Stimulated activated CD8-positive, alpha-beta memory T cell treated with anti-CD3 and anti-CD28 coated beads, Interleukin-12 subunit alpha, Interleukin-12 subunit beta, amount 100 ng/mL, for 4 hours (primary cell): ENCODE data around the gene SMIM10L1.

Experiments used
- DNase-seq: peaks from one replicate; pipeline ENCODE4 v3.0.0-alpha.2; 2020; ENCODE audit warnings: low read depth

Gene SMIM10L1

DNA sequence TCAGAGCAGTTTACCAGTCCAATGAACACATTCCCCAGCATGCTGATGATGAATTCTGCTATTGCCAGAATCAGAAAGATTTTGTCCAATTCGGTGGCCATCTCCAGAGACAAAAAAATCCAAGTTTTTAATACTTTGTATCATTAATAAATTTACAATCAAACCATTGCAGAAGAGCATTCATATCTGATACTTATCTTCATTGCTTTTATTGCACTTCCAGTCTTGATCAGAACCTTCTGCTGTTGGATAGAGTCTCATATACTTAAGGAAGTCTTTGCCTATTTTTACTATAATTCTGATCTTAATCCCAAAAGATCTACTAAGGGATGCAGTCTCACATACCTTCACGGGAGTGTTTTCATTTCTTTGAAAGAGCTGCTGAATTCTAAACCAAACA, 15.8 kb downstream of the SMIM10L1 start, which contains the start of gene TAS2R42:
Gene TAS2R42 (minus strand): TSS at position 101 of the 400 bp plus-strand sequence. CDS start 0 bp downstream, at position 101.
- DNase-seq: no peak

DNA sequence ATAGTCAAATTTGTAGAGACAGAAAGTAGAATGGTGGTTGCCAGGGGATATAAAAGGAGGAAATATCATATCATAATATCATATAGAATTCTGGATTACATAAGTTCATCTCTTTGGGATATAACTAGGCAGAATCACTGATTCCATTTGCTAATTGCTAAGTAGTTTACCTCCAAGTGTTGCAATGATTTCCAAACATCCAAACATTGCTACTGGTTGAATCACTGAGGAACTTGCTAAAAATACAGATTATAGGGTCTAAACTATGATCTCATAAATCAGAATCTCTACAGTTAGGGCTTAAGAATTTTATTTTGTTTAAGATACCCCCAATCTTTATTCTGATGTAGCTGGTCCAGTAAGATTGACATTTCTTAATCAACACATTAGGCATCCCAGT, 31.8 kb downstream of the SMIM10L1 start:
- DNase-seq: no peak

DNA sequence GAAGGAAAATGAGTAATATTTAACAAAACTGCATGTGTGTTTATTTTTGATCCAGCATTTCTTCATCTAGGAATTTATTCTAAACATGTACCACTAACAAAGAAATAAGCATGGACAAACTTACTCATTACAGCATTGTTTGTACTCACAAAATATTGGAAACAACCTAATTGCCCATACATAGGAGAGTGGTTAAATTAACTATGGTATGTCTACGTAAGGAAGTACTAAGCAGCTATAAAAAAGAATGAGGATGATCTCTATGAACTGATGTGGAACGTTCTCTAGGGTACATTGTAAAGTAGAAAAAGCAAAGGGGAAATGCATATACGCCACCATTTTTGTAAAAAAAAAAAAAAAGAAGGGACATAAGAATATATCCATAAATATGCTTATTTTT, 33.2 kb downstream of the SMIM10L1 start:
- no peak for DNase-seq

DNA sequence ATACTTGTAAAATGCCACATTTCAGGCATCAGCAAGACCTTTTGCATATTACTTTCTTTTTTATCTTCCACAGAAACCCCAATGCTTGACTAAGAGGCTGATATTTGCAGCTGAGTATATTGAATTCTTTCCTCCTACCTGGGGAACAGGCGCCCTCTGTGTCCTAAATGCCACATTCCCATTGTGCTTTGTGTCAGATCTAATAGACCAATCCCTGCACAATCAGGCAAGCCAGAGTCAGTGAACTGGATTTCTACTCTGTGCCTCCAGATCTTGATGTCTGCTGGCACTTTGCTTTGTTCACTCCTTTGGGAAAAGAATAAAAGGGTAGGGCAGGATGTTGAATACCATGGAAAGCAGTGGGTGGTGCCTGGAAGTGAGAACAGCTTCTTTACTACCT, 38.1 kb downstream of the SMIM10L1 start:
- no peak for DNase-seq
